Colon (tissue), 2 donors: ENCODE measurements around the gene CBX5.
A peak's percentile ranks its signal among the peaks of the same experiment; 100 is the strongest.
"Not testable (repeated sequence)": the region's sequence is repeated elsewhere in the genome, so short reads cannot be mapped to it uniquely, and the experiment has no call there.

Source experiments
- FAIRE-seq: peaks from 2 replicates; lab custom pipeline; 2012; peaks lifted over from hg19 to GRCh38; lab: Jason Lieb, UNC
- donor health status: control.
- donor health status: control.

Gene CBX5

DNA sequence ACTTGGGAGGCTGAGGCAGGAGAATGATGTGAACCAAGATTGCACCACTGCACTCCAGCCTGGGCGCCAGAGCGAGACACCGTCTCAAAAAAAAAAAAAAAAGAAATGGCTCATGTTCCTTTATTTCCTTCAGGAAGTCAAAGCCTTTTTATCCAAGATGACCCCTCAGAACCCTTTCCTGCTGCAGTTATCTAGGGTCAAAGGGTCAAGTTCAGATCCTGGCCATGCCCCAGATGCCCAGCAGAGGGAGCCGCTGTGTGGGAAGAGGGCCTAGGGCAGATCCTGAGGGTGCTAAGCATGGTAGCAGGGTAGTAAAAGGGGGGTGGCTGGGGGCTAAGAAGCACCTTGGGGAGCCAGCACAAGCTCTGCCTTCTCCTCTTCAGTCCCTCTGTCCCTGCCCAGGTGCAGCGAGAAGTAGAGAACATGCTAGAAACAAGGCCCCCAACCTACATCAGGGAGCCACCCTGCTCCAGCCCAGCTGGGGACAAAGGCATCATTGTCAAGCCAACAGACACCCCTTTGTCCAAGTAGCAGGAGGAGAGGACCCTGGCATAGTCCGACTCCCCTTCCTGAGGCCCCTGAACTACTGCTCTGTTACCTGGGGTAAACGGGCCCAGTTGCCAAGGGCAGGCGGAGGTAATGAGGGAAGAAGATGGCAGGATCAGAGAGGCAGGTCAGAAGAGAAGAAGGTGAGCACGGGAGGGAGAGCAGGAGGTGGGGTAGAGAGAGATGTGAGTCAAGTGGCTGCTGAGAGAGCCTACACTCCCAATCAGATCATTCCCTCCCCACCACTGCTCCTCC is 14.4 kb upstream of the CBX5 start:
- no peak for FAIRE-seq

GRCh38 chr12:54292931-54293241 is 13.0 kb upstream of the CBX5 start:
- no peak for FAIRE-seq

DNA sequence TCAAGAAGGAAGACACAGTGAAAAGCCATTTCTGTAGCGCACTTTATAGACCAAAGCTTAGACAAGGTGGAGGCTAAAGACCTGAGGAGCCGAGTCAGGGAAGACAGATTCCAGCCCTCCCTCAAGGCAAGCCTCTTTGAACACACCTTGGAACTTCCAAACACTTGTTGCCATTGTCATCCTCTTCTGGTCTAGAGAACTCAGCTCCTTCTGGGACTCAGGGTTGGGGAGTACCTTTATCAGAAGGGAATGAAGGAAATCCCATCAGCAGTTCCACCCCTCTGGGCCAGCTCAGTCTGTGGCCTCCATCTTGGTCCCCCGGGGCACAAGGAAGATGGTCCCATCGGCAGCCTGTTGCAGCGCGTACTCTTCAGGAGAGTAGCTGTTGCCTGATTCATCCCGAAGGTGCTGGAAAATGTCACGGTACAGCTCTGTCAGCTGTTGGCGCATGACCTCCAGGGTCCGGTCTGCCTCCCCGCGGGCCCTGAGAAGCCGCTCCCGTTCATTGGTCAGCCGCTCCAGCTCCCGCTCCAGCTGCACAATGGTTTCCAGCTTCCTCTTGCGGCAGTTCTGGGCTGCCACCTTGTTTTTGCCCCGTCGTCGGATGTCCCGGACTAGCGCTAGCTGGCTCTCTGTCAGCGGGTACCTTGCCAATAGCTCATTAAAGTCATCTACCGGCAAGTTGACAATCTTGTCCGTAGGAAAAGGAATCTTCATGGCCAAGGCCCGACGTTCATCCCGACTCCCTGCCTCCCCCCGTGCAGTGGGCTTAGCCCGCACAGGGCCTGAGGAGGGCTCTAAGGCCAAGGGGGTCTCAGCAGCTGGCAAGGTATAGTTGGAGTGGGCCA is 12.4 kb upstream of the CBX5 start:
- no peak for FAIRE-seq

DNA sequence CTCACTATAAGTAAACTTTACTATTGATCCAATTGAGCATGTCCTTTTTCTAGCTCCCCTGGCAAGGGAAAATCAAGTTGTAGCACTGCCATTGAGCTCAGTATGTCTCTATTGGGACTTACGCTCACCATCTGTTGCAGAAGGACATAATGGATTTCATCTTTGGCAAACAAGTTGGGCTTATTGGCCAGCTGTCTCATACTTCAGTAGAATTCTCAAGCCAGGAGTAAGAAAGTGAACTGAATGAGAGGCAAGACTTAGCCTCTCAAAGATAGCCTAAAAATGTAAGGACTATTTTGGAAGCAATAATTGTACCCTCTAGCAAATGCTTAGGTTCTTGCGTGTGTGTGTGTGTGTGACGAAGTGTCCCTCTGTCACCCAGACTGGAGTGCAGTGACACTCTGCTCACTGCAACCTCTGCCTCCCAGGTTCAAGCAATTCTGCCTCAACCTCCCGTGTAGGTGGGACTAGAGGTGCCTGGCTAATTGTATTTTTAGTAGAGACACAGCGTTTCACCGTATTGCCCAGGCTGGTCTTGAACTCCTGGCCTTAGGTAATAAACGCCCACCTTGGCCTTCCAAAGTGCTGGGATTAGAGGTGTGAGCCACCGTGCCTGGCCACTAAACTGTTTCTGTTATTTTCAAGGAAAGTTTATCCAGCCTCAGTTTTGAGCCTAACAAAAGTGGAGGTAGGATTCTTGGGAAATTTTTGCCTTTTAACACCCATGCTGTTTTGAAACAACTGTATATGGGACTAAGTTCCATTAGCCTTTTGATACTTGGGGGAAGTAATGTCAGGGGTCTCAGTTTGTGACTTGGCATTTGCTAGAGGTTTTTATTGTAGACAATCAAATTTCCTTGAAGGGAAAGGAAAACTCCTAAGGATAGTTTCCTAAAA is 7.6 kb upstream of the CBX5 start:
- FAIRE-seq: no peak

DNA sequence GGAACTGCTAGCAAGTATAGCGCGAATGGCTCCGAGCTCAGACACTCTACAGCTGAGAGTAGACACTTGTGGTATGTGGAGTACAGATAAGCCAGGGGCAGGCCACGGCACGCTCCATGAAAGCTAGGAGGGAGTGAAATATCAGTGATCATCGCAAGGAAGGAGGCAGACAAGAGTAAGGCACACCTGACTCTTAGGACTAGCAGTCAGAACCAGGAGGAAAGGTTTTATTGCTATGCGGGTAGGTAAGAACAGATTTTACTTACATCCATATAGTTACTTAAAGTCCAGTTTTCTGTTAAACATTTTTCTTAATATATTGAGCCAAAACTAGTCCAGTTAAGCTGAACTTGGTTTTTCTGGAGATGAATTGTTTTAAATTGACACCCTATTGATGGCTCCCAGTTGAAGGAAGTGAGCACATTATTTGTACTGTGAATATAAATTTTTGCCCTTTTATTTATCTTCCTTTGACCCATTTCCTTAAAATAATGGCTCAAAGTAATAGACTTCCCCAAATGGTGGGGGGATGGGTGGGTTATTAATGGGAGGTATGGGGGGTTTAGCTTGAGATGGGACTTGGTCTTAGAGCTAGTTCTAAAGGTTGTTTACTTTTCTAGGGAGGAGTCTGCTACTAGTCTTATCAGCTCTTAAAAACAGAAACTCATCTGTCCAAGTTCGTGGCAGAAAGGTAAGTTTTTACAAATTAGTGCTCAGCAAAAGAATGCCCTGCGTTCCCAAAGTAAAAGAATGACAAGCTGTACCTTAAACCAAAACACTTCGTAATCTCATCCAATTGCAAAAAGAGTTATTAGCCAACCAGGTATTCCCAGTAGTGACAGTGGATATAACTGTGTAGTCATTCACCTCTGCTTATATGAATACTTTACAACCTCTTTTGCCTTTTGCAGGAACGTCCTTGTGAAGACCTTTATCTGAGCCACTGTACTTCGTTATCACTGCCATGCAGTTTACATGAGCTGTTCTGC is 6.4 kb upstream of the CBX5 start:
- no peak for FAIRE-seq

- no peak for FAIRE-seq
Measured at GRCh38 chr12:54285150-54286041, 5.5 kb upstream of the CBX5 start.

- FAIRE-seq: not testable (repeated sequence)
Measured at GRCh38 chr12:54284070-54284780, 4.3 kb upstream of the CBX5 start.

DNA sequence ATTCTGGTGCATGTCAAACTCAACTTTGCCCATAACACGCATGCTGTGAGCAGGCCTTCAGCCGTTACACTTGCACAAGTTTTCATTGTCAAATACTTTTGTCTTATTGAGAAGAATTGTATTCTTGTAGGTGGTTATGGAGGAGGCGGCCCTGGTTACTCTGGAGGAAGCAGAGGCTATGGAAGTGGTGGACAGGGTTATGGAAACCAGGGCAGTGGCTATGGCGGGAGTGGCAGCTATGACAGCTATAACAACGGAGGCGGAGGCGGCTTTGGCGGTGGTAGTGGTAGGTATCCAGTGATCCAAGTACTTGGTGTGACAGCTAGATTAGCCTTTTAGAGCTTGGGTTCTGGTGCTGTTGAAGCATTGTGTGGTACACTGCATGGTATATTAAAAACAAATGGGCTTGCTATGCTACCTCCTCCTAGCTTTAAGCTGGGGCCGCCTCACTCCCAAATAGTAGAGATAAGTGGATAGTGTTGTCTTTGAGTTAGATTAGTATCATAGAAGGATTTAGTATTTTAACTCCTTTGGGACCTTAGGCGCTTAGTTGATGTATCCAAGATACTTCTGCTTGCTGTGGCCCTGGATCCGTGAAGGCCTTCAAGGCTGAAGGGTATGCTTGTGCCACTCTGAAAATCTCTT is 3.1 kb upstream of the CBX5 start:
- FAIRE-seq: no peak

- not testable (repeated sequence) for FAIRE-seq
Measured at GRCh38 chr12:54281694-54282093, 1.8 kb upstream of the CBX5 start.

DNA sequence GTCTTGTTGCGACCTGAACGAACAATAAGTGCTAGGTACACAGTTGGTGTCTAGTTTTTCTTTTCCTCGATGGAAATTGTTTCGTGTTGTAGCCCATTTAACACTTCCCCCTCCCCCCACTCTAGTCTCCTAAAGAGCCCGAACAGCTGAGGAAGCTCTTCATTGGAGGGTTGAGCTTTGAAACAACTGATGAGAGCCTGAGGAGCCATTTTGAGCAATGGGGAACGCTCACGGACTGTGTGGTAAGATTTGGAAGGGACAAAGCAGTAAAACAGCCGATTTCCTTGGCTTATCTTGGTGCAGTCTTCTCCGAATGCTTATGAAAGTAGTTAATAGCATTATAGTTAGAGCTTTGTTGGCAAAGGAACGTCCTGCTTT is 1.3 kb upstream of the CBX5 start:
- not testable (repeated sequence) for FAIRE-seq

DNA sequence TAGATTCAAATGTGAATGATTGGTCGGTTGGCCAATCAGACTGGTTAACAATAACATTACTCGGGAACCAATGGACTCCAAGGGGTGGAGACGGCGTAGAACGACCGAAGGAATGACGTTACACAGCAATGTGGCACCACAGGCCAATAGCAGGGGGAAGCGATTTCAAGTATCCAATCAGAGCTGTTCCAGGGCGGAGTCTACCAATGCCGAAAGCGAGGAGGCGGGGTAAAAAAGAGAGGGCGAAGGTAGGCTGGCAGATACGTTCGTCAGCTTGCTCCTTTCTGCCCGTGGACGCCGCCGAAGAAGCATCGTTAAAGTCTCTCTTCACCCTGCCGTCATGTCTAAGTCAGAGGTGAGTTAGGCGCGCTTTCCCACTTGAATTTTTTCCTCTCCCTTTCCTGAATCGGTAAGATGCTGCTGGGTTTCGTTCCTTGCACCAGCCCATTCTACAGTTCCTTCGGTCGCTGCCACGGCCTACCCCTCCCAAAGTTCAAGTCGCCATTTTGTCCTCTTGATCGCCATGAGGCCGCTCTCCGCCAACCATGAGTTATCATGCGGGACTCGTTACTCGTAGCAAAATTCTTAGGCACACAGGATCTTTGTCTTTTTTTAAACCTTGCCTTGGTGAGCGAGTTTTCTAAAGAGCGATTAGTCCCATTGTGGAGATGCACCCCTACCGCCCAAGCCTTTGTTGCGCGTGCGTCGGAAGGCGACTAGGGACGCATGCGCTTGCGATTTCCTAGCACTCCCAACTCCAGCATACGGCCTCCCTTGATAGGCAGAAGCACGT is 742 bp upstream of the CBX5 start, which contains the start of gene HNRNPA1:
Gene HNRNPA1 (plus strand): TSS at position 259 of the 793 bp plus-strand sequence. CDS start 82 bp downstream, at position 341.
- peak; percentile 33 for FAIRE-seq

DNA sequence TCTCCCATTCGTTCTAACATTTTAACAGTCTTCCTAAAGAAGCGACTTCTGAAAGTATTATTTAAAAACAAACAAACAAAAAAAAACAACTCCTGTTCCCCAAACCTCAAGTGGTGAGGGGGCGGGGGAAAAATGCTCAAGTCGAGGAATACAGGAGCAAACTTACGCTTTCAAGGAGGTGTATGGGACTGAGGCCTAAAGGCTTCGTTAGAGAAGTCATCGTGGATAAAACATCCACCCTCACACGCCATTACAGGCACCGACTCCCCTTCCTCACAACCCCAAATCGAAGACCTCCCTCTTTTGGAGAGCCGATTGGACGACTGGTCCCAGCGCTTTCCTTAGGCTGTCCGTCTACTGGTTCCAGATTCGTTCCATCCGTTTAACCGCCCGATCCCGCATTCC is 693 bp downstream of the CBX5 start:
- no peak for FAIRE-seq

DNA sequence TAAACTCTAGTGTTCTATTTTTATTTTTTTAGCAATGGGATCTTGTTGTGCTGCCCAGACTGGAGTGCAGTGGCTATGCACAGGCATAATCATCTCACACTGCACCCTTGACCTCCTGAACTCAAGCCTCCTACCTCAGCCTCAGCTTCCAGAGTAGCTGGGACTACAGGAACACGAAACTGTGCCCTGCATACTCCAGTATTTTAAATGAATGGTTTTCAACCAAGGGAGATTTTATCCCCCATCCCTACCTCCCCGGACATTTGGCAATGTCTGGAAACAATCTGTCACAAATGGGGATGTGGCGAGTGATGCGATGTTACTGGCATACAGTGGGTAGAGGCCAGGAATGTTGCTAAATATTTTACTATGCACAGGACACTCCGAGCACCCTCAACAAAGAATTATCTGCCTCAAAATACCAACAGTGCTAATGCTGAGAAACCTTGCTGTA is 2.1 kb downstream of the CBX5 start:
- no peak for FAIRE-seq

DNA sequence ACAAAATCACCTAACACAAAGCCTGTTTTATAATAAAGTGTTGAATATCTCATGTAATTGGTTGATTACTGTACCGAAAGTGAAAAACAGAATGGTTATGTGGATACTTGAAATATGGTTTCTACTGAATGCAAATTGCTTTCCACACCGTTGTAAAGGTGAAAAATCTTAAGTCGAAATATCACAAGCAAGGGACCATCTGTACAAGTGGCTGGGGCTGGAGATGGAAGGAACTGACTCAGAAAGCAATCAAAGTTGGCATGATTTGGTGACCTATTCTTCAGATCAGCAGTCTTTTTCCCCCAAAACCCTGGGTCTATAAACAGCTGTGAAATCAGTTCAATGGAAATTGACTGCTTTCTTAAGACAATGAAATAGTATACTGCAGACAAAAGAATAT is 3.6 kb downstream of the CBX5 start:
- FAIRE-seq: no peak

- no peak for FAIRE-seq
Measured at GRCh38 chr12:54273981-54274380, 5.9 kb downstream of the CBX5 start.

GRCh38 chr12:54272214-54272613 is 7.7 kb downstream of the CBX5 start:
- FAIRE-seq: no peak

DNA sequence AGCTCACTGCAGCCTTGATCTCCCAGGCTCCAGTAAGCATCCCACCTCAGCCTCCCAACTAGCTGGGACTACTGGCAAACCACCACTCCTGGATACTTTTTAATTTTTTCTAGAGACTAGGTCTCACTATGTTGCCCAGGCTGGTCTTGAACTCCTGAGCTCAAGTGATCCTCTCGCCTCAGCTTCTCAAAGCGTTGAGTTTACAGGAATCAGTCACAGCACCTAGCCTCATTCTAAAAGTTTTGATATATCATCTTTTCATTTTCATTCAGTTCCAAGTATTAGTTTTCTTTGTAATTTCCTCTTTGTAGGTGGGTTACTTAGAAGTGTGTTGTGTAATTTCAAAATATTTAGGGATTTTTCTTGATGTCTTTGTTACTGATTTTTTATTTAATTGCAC is 9.6 kb downstream of the CBX5 start:
- FAIRE-seq: no peak

DNA sequence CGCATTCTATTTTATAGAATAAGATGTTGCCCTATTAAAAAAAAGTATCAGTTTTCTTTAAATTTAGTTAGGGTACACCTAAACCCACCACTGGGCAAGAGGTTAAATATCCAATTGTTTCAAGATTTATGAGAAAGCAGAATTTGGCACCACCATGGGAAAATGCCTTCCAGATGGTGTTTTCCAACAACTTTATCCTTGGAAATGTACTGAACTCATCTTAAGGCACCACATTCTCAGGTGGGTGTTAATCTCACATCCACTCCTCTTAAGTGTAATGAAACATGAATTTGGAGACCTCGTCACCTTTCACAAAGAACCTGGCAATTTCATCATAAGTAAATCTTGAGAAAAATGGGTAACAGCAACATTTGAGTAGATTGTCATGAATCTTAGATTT is 13.1 kb downstream of the CBX5 start:
- no peak for FAIRE-seq
